ENCODE results near the gene PEX5L.
"Not testable (repeated sequence)": the region's sequence is repeated elsewhere in the genome, so short reads cannot be mapped to it uniquely, and the experiment has no call there.

PEX5L gene

GRCh38 chr3:180011927-180012326 is 24.8 kb downstream of the PEX5L start:
- no peak for DNase-seq (ENCODE audit: low read depth)

GRCh38 chr3:180008318-180008717 is 28.4 kb downstream of the PEX5L start:
- DNase-seq (ENCODE audit: low read depth), result not testable (repeated sequence)

DNA sequence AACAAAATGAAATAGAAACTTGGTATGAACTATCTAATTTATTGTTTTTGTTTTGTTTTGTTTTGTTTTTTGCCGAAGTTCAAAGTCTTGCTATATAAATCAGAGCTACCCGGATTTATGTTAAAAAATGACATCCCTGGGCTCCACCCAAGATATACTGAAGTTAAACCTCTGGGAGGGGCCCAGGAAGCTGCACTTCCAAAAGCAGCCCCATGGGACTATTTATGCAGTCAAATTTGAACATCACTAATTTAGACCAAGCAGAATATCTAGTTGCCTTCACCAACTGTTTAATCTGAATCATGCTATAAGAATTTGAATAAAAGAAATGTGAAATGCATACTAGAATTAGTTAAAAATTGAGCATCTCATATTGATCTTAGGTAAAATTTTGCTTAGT is 32.2 kb downstream of the PEX5L start:
- DNase-seq (ENCODE audit: low read depth), result no peak

GRCh38 chr3:180002006-180002405 is 34.7 kb downstream of the PEX5L start:
- no peak for DNase-seq (ENCODE audit: low read depth)

DNA sequence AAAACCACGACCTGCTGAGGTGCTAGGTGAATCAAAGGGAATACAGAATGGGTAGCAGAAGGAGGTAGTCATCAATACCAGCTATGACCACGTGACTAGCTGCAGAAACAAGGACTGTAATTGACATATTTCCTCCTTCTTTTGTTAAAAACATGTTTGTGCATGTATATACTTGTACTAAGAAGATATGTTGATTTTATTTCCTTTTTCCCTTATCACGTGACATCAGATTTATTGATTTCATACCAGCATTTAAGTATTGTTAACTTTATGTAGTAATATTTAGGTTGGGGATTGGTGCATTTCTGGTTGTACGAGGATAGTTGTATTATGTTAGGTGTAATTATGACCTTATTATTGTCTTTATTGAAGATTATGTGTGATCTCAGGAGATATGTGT is 36.2 kb downstream of the PEX5L start:
- no peak for DNase-seq (ENCODE audit: low read depth)

DNA sequence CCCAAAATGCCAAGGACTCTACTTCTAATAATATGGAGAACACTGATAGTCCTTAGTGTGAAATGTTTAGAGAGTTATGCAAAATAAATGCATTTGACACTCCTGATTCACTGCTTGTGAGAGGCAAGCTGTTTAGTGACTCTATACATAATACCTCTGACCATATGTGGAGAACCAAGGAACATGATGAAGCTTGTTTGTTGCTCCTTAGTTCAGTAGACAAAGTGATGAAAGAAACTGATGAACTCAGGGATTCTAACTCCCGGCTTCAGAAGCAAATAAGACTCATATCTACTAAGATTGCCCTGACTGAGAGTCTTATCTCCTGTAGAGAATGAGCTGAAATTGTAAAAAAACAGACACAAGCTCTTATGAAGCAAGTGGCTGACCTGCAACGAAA is 41.3 kb downstream of the PEX5L start:
- DNase-seq (ENCODE audit: low read depth), result no peak

DNA sequence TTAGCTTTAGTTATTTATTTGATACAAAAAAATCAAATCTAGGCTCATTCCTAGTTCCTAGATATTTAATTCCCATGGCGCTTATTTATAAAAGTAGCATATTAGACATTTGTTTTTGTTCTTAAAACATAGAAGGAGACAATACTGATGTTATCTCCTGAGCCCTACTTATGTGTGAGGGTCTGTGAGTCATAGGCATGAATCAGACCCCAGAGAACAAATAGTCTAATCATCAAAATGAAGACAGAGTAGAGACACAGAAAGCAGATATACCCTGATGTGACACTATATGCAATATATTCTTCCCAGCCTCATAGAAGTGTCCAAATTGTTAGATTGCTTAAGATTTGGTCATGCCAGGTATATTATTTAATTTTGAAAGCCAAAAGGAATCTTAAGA is 44.9 kb downstream of the PEX5L start:
- DNase-seq (ENCODE audit: low read depth), result no peak

- DNase-seq (ENCODE audit: low read depth), result no peak
Observed at GRCh38 chr3:179991104-179991503, 45.6 kb downstream of the PEX5L start.

DNA sequence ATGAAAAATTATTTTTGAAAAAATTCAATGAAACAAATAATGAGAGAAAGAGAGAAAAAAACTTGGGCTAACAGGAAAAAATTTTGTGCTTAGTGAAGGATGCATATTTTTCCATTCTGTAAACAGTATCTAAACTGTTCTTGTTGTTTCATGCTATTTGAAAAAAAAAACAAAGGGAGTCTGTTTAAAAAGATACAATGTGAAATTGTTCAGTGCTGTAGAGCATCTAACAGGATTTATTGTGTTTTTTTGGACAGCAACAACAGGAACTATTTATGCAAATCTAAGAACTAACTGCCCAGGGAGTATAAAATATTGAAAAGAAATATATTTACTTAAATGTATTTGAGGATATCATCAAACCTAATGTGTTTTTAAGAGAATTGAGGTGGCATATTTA is 55.1 kb downstream of the PEX5L start:
- DNase-seq (ENCODE audit: low read depth), result no peak

DNA sequence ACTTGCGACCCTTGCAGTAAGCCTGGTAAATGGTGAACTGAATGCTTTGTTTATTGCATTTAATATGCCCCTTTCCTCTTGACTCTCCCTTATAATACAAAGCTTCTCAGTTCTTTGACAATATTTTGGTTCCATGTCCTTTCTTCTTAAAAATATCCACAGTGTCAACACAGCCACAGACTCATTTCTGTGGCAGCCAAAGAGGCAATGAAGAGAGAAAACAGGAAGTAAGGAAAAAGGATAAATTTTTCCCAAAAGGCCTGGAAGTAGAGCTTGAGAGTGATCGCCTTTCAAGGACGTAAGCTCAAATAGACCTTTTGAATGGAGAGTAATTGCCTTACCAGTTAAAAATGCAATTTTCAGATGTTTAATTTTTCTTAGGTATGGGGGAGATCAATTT is 59.4 kb downstream of the PEX5L start:
- DNase-seq (ENCODE audit: low read depth), result no peak

GRCh38 chr3:179973931-179974361 is 62.8 kb downstream of the PEX5L start:
- no peak for DNase-seq (ENCODE audit: low read depth)

DNA sequence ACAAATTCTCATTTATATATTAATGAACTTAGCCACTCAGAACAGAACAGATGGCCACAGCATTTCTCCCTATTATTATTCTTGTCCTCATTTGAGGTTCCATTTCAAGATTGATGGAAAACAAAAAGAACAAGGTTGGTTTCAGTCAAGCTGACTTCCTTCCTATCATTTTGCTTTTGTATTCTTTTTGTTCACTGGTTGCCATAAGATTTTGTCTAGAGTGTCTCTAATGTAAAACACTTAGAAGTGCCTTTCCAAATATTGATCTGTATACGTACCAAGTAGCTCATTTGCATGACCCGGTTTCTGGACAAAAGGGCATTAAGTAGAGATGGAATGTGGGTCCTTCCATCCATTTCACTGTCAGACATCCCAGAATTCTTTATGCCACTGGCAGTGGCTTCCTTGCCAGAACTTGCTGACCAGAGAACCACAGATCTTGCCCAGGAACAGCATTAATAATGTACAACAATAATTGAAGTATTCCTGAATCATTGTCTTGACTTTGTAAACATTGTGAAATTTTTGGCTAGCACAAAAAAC is 63.8 kb downstream of the PEX5L start:
- DNase-seq (ENCODE audit: low read depth), result no peak

GRCh38 chr3:179971280-179971679 is 65.5 kb downstream of the PEX5L start:
- no peak for DNase-seq (ENCODE audit: low read depth)

DNA sequence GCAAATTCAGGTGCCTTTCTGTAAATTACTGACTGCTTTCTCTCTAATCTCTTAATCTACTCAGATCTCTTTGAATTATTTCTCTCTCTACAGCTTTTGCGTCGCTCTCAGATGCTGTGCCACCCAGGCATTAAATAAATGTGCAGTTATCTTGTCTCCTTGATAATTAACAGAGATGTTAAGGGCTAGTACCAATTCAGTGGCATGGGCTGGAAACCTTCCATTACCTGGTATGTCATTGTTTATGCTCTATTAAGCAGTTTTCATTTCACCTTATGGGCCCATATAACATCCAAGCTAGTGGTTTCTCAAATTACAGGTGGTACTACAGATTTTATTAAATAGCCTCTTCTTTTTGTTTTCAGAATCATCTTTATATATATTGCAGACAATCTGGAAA is 66.0 kb downstream of the PEX5L start:
- no peak for DNase-seq (ENCODE audit: low read depth)

DNA sequence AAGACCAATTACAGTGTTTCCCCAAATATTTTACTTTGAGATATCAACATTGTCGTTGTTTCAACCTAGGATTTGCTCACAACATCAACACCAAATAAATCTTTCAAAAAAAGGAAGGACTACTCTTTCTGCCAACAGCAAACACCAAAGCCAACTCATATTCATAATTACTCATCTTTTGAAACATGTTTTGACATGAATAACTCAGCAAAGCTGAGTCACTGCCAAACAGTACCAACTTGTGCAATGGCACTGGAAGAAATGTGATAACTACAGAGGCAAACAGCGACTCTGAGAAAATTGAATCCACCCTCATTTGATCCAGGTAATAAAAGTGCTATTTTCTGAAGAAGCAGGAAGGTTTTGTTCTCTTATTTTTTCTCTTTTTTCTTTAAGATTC is 67.2 kb downstream of the PEX5L start:
- no peak for DNase-seq (ENCODE audit: low read depth)

DNA sequence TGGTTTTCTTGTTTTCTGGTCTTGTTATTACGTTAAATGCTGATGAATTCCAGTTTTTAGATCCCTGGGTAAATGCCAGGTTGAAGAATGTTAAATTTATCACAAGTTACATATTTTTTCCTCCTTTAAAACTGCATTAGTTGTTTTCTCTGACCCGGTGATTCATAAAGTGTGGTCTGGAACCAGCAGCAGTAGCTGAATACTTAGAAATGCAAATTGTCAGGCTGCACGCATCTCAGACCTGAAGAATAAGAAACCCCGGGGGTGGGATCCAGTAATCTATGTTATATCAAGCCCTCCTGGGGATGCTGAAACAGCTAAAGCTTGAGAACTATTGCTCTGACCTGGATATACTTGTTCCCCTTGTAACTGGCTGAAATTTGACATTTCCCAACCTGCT is 69.1 kb downstream of the PEX5L start:
- no peak for DNase-seq (ENCODE audit: low read depth)

DNA sequence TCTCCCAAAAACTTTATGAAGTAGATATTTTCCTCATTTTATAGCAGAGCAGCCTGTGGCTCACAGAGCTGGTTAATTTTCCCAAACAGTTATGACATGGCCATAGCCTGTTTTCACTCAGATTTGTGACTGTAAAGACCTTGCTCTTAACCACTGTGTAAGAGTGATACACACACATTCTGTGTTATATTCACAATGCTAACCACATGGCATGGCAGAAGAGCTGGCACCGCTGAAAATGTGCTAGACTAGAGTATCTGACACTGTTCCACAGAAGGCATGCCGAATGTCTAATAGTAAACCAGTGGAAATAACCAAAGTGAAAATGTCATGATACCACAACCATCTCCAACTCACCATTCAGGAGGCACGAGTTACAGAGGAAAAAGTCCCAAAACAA is 71.8 kb downstream of the PEX5L start:
- no peak for DNase-seq (ENCODE audit: low read depth)

- no peak for DNase-seq (ENCODE audit: low read depth)
Observed at GRCh38 chr3:179962629-179963387, 73.9 kb downstream of the PEX5L start.

GRCh38 chr3:179961703-179962078 is 75.0 kb downstream of the PEX5L start:
- DNase-seq (ENCODE audit: low read depth), result no peak

DNA sequence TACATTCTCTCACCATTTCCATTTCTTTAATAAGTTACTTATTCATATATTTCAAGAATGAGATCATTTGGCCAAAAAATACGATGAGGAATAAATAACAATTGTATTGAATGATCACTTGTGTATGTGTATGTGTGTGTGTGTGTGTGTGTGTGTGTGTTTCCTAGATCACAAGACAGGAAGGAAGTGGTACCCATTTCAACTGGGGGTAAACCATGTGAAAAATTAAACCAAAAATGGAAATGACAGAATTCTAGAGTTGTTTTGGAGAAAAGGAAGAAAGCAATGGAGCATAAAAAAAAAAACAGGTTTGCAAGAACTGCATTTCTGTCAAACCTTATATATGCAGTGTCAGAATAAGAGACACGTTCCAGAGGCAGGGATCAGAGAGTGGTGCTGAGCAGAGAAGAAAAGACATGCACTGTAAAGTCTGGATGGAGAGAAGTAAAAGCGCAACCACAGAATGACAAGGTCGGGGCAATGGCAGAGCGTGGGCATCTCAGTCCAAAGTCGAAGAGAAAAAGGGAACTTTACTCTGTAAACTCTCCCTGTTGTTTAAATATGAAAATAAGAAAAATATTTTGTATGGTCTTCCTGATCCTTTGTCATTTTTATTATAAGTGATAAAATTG is 75.5 kb downstream of the PEX5L start:
- no peak for DNase-seq (ENCODE audit: low read depth)

DNA sequence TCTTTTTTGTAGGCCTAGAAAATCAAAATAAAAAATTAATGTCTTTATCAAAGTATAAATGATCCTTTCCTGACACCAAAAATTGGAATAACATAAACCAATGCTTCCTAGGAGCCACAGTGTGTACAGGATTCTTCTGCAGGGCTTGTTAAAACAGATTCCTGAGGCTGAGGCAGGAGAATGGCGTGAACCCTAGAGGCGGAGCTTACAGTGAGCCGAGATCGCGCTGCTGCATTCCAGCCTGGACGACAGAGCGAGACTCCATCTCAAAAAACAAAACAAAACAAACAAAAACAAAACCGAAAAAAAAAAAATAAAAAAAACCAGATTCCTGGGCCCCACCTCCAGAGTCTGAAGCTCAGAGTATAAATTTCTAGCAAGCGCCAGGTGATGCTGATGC is 78.0 kb downstream of the PEX5L start:
- DNase-seq (ENCODE audit: low read depth), result no peak

- DNase-seq (ENCODE audit: low read depth), result no peak
Observed at GRCh38 chr3:179958143-179958542, 78.6 kb downstream of the PEX5L start.

- DNase-seq (ENCODE audit: low read depth), result no peak
Observed at GRCh38 chr3:179957264-179957845, 79.4 kb downstream of the PEX5L start.

All from stimulated activated CD8-positive, alpha-beta memory T cell treated with anti-CD3 and anti-CD28 coated beads, Interleukin-15, amount 100 ng/mL, for 24 hours (primary cell).